Measurements from ENCODE around the gene DEDD2.
A peak's percentile ranks its signal among the peaks of the same experiment; 100 is the strongest.
"Not testable (repeated sequence)": the region's sequence is repeated elsewhere in the genome, so short reads cannot be mapped to it uniquely, and the experiment has no call there.

Gene DEDD2

GRCh38 chr19:42217520-42218437 is at the start of gene DEDD2:
Gene DEDD2 (minus strand): TSS chr19:42217677. CDS start chr19:42217007, 670 bp downstream.
- peaks cover 78% of the 10 kb centered on the region for H3K79me2 ChIP-seq (ENCODE audit: insufficient read depth, low read length)
- H3K9me3 ChIP-seq (ENCODE audit: insufficient read depth, low read depth, low read length), result no peaks in the 10 kb centered on the region
- peak within 1 kb of the TSS; percentile 81 for H2AFZ ChIP-seq (ENCODE audit: low read length)
- no peak for TF ChIP-seq EZH2phosphoT487 (IDR thresholded peaks at IDR 0.05; ENCODE audit: borderline replicate concordance)
- no peak for TF ChIP-seq CTCF (conservative IDR thresholded peaks at IDR 0.05; ENCODE audit: low read length)
- no peaks in the 10 kb centered on the region for H3F3A ChIP-seq (ENCODE audit: low read depth)
- H4K20me1 ChIP-seq (ENCODE audit: insufficient read depth, low read length, poor library complexity, severe bottlenecking), result peaks cover 44% of the 10 kb centered on the region
- H3K9me2 ChIP-seq (replicated peaks; ENCODE audit: low read depth, low read length), result no peaks in the 10 kb centered on the region
- H3K27me3 ChIP-seq (ENCODE audit: insufficient read depth, low read length, poor library complexity, severe bottlenecking), result no peaks in the 10 kb centered on the region
- H3K4me2 ChIP-seq (ENCODE audit: low read depth, low read length, poor library complexity, severe bottlenecking), result peak within 1 kb of the TSS; percentile 95
- H3K36me3 ChIP-seq (ENCODE audit: insufficient read depth, low read length), result peaks cover 5% of the 10 kb centered on the region; the same call in 1 of the 2 replicates
- peak within 1 kb of the TSS; percentile 96 for H3K4me3 ChIP-seq (ENCODE audit: low read length, poor library complexity, severe bottlenecking)
- peak within 1 kb of the TSS; percentile 88 for H3K9ac ChIP-seq (ENCODE audit: low read depth, low read length, poor library complexity, severe bottlenecking)
- H3K4me1 ChIP-seq (ENCODE audit: insufficient read depth, low read length, poor library complexity, severe bottlenecking), result peaks cover 49% of the 10 kb centered on the region

GRCh38 chr19:42266928-42267603 is 49.6 kb upstream of the DEDD2 start:
- H3K9me3 ChIP-seq (ENCODE audit: insufficient read depth, low read depth, low read length); H3K36me3 ChIP-seq (ENCODE audit: insufficient read depth, low read length); H3F3A ChIP-seq (ENCODE audit: low read depth); H4K20me1 ChIP-seq (ENCODE audit: insufficient read depth, low read length, poor library complexity, severe bottlenecking); H3K27me3 ChIP-seq (ENCODE audit: insufficient read depth, low read length, poor library complexity, severe bottlenecking); H3K9me2 ChIP-seq (replicated peaks; ENCODE audit: low read depth, low read length): not testable (repeated sequence)
- peak overlapping the region; percentile 80 for H3K4me2 ChIP-seq (ENCODE audit: low read depth, low read length, poor library complexity, severe bottlenecking)
- H3K4me1 ChIP-seq (ENCODE audit: insufficient read depth, low read length, poor library complexity, severe bottlenecking), result peaks cover 21% of the 10 kb centered on the region
- H3K79me2 ChIP-seq (ENCODE audit: insufficient read depth, low read length), result peaks cover 26% of the 10 kb centered on the region
- peak overlapping the region; percentile 83 for H3K4me3 ChIP-seq (ENCODE audit: low read length, poor library complexity, severe bottlenecking)
- peak overlapping the region; percentile 89 for H3K9ac ChIP-seq (ENCODE audit: low read depth, low read length, poor library complexity, severe bottlenecking)
- peak overlapping the region; percentile 96 for H2AFZ ChIP-seq (ENCODE audit: low read length)

- not testable (repeated sequence) for H3K9me2 ChIP-seq (replicated peaks; ENCODE audit: low read depth, low read length); H4K20me1 ChIP-seq (ENCODE audit: insufficient read depth, low read length, poor library complexity, severe bottlenecking); H3F3A ChIP-seq (ENCODE audit: low read depth); H3K4me2 ChIP-seq (ENCODE audit: low read depth, low read length, poor library complexity, severe bottlenecking); H3K36me3 ChIP-seq (ENCODE audit: insufficient read depth, low read length); H3K4me3 ChIP-seq (ENCODE audit: low read length, poor library complexity, severe bottlenecking); H3K27me3 ChIP-seq (ENCODE audit: insufficient read depth, low read length, poor library complexity, severe bottlenecking); H3K9me3 ChIP-seq (ENCODE audit: insufficient read depth, low read depth, low read length); H3K9ac ChIP-seq (ENCODE audit: low read depth, low read length, poor library complexity, severe bottlenecking); H2AFZ ChIP-seq (ENCODE audit: low read length)
- H3K4me1 ChIP-seq (ENCODE audit: insufficient read depth, low read length, poor library complexity, severe bottlenecking), result peaks cover 13% of the 10 kb centered on the region
- H3K79me2 ChIP-seq (ENCODE audit: insufficient read depth, low read length), result peaks cover 17% of the 10 kb centered on the region
These were observed 48.6 kb upstream of the DEDD2 start for GRCh38 chr19:42266105-42266504.

GRCh38 chr19:42261763-42262162 is 44.3 kb upstream of the DEDD2 start:
- no peak for TF ChIP-seq EZH2phosphoT487 (IDR thresholded peaks at IDR 0.05; ENCODE audit: borderline replicate concordance)
- TF ChIP-seq CTCF (conservative IDR thresholded peaks at IDR 0.05; ENCODE audit: low read length), result no peak
- Histone ChIP-seq H3F3A (ENCODE audit: low read depth) (no peaks in the 10 kb centered on the region), H3K36me3 (ENCODE audit: insufficient read depth, low read length) (no peaks in the 10 kb centered on the region), H3K4me2 (ENCODE audit: low read depth, low read length, poor library complexity, severe bottlenecking) (no peak overlapping the region), H3K79me2 (ENCODE audit: insufficient read depth, low read length) (no peaks in the 10 kb centered on the region), H3K9me3 (ENCODE audit: insufficient read depth, low read depth, low read length) (no peaks in the 10 kb centered on the region), H3K27me3 (ENCODE audit: insufficient read depth, low read length, poor library complexity, severe bottlenecking) (no peaks in the 10 kb centered on the region), H2AFZ (ENCODE audit: low read length) (no peak overlapping the region), H4K20me1 (ENCODE audit: insufficient read depth, low read length, poor library complexity, severe bottlenecking) (no peaks in the 10 kb centered on the region), H3K4me1 (ENCODE audit: insufficient read depth, low read length, poor library complexity, severe bottlenecking) (no peaks in the 10 kb centered on the region), H3K4me3 (ENCODE audit: low read length, poor library complexity, severe bottlenecking) (no peak overlapping the region), H3K9ac (ENCODE audit: low read depth, low read length, poor library complexity, severe bottlenecking) (no peak overlapping the region), H3K9me2 (replicated peaks; ENCODE audit: low read depth, low read length) (no peaks in the 10 kb centered on the region)

GRCh38 chr19:42257842-42258241 is 40.4 kb upstream of the DEDD2 start:
- not testable (repeated sequence) for H3F3A ChIP-seq (ENCODE audit: low read depth); H4K20me1 ChIP-seq (ENCODE audit: insufficient read depth, low read length, poor library complexity, severe bottlenecking); H3K27me3 ChIP-seq (ENCODE audit: insufficient read depth, low read length, poor library complexity, severe bottlenecking); H3K4me3 ChIP-seq (ENCODE audit: low read length, poor library complexity, severe bottlenecking); H3K9me3 ChIP-seq (ENCODE audit: insufficient read depth, low read depth, low read length); H3K9me2 ChIP-seq (replicated peaks; ENCODE audit: low read depth, low read length); H3K36me3 ChIP-seq (ENCODE audit: insufficient read depth, low read length); H2AFZ ChIP-seq (ENCODE audit: low read length); H3K9ac ChIP-seq (ENCODE audit: low read depth, low read length, poor library complexity, severe bottlenecking); H3K4me2 ChIP-seq (ENCODE audit: low read depth, low read length, poor library complexity, severe bottlenecking)
- Histone ChIP-seq H3K79me2 (ENCODE audit: insufficient read depth, low read length) (peaks cover 13% of the 10 kb centered on the region; the same call in 1 of the 2 replicates), H3K4me1 (ENCODE audit: insufficient read depth, low read length, poor library complexity, severe bottlenecking) (peaks cover 12% of the 10 kb centered on the region)

Data from Loucy (cell line).